Measurements from ENCODE around the gene COL27A1. TPM values are rescaled to one million over a fixed set of nuclear protein-coding genes. Genes with fewer than 3 reads are reported as not detected.

The COL27A1 gene
- total and polyA plus RNA-seq, 2 experiments from 2014 or later: 10.5 to 18.0 TPM

GRCh38 chr9:114125476-114126013 is 29.8 kb upstream of the COL27A1 start:
- no peaks in the 10 kb centered on the region for H3F3A ChIP-seq (replicated peaks; ENCODE audit: low read depth)
- H3K4me2 ChIP-seq: no peak overlapping the region
- H3K4me3 Mint-ChIP-seq: no peak overlapping the region
- peaks cover 8% of the 10 kb centered on the region for H3K27me3 Mint-ChIP-seq (ENCODE audit: insufficient read depth, low read depth, poor library complexity)
- H3K79me2 ChIP-seq (replicated peaks; ENCODE audit: insufficient read depth): no peaks in the 10 kb centered on the region
- H4K20me1 ChIP-seq (replicated peaks; ENCODE audit: insufficient read depth): no peaks in the 10 kb centered on the region
- no peak overlapping the region for H3K27ac Mint-ChIP-seq
- no peaks in the 10 kb centered on the region for H3K9me3 Mint-ChIP-seq
- H3K4me3 ChIP-seq: no peak overlapping the region
- no peaks in the 10 kb centered on the region for H3K9me2 ChIP-seq (ENCODE audit: insufficient read depth)
- no peaks in the 10 kb centered on the region for H3K27me3 ChIP-seq (ENCODE audit: insufficient read depth)
- no peak overlapping the region for H3K27ac ChIP-seq (ENCODE audit: low read depth)
- H3K4me1 ChIP-seq (ENCODE audit: insufficient read depth): no peaks in the 10 kb centered on the region
- TF ChIP-seq NANOG (IDR thresholded peaks at IDR 0.05; ENCODE audit: borderline replicate concordance): no peak
- TF ChIP-seq STAT1 (IDR thresholded peaks at IDR 0.05; ENCODE audit: unreplicated experiment): no peak
- TF ChIP-seq CTCF (conservative IDR thresholded peaks at IDR 0.05; ENCODE audit: low read depth in 2 of 2): no peak
- no peak for TF ChIP-seq ZNF114 (CRISPR knock-in tag; IDR thresholded peaks at IDR 0.05)
- TF ChIP-seq ZNF462 (CRISPR knock-in tag; IDR thresholded peaks at IDR 0.05): no peak
- TF ChIP-seq EZH2phosphoT487 (IDR thresholded peaks at IDR 0.05; ENCODE audit: unreplicated experiment): no peak
- no peak for TF ChIP-seq ETS1 (IDR thresholded peaks at IDR 0.05)
- no peaks in the 10 kb centered on the region; the same call in 2 of the 3 replicates for H3K36me3 Mint-ChIP-seq (ENCODE audit: low read depth)
- DNase-seq (ENCODE audit: low spot score) (no peak), ATAC-seq (no peak)
- H3K36me3 ChIP-seq (ENCODE audit: insufficient read depth): no peaks in the 10 kb centered on the region
- no peak overlapping the region for H2AFZ ChIP-seq
- peaks cover 6% of the 10 kb centered on the region for H3K4me1 Mint-ChIP-seq

All from GM23338 (cell line).